Uterus (tissue), 2 donors: ENCODE measurements around the gene IFI16.

Experiments used
- POLR2A ChIP-seq, 2 donors: fragments of 450-650 bp; IDR thresholded peaks; one replicate each; pipeline ENCODE4 v1.6.1; 2016; ENCODE audit warnings: antibody characterized with exemption in 2 of 2, mild to moderate bottlenecking in 1 of 2, moderate library complexity in 1 of 2
- TF ChIP-seq, protein P1 (sequence below), 4 experiments: fragments of 200-600 bp in 2 of 4; fragments of 450-650 bp in 2 of 4; sonication (generic) in 2 of 4; IDR thresholded peaks; one replicate each; pipeline ENCODE4 v1.5.1; 2016 to 2019; ENCODE audit warnings: antibody characterized with exemption in 4 of 4, mild to moderate bottlenecking in 2 of 4, moderate library complexity in 1 of 4

DNA sequence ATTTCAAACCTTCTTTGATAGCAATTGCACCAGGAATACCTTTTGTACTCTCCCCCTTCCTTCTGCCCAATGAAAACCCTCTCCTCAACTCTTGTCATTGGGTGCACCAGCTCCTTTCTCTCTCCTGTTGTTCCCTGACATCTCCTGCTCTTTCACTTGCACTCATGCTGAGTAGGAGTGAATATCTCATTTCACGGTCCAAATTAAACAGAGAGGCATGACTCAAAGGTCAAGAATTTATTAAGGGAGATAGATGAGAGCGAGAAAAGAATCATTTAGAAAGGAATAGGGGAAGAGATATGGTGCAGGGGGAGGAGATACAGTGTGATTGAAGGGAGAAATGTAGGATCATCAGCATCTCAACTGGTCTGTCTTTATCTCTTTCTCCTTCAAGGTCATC, 44.7 kb downstream of the IFI16 start:
- TF ChIP-seq, protein P1, sequence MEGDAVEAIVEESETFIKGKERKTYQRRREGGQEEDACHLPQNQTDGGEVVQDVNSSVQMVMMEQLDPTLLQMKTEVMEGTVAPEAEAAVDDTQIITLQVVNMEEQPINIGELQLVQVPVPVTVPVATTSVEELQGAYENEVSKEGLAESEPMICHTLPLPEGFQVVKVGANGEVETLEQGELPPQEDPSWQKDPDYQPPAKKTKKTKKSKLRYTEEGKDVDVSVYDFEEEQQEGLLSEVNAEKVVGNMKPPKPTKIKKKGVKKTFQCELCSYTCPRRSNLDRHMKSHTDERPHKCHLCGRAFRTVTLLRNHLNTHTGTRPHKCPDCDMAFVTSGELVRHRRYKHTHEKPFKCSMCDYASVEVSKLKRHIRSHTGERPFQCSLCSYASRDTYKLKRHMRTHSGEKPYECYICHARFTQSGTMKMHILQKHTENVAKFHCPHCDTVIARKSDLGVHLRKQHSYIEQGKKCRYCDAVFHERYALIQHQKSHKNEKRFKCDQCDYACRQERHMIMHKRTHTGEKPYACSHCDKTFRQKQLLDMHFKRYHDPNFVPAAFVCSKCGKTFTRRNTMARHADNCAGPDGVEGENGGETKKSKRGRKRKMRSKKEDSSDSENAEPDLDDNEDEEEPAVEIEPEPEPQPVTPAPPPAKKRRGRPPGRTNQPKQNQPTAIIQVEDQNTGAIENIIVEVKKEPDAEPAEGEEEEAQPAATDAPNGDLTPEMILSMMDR (IDR thresholded peaks at IDR 0.05): no peak
- no peak for TF ChIP-seq POLR2A (IDR thresholded peaks at IDR 0.05)
